ENCODE measurements around the gene ADAM33. TPM values are rescaled to one million over a fixed set of nuclear protein-coding genes. Genes with fewer than 3 reads are reported as not detected.

ADAM33 gene
- polyA plus RNA-seq, 2 of the 4 experiments (the other 2 are of a cell fraction): 0.08 to 0.14 TPM

- TF ChIP-seq ZFP36 (IDR thresholded peaks at IDR 0.05; ENCODE audit: borderline replicate concordance, partially characterized antibody) (no peak), MAFK (IDR thresholded peaks at IDR 0.05; ENCODE audit: partially characterized antibody) (no peak), CEBPB (IDR thresholded peaks at IDR 0.05) (no peak)
Measured at GRCh38 chr20:3661814-3662665, 19.8 kb downstream of the ADAM33 start (continued).

GRCh38 chr20:3661060-3661813 is 20.6 kb downstream of the ADAM33 start:
- FAIRE-seq: no peak
- CTCF ChIA-PET: interaction anchor here (1.9 to 61.5 kb wide), 3 partner anchors 15 to 97 kb away, joined by 4 to 2233 read pairs (median 14); partner anchors contain the start of genes ADISSP, HSPA12B and SIGLEC1

GRCh38 chr20:3660262-3661059 is 21.3 kb downstream of the ADAM33 start:
- Histone ChIP-seq H3K4me3 (peak overlapping the region; percentile 4; the same call in 1 of the 3 replicates), H3K27ac (no peak overlapping the region), H3K4me2 (peak overlapping the region; percentile 31), H3K4me1 (no peaks in the 10 kb centered on the region), H3K9me3 (no peaks in the 10 kb centered on the region)
- POLR2A ChIA-PET: no interaction called here
- CTCF ChIA-PET: interaction anchor here (0.5 to 61.5 kb wide), 5 partner anchors 8 to 334 kb away, joined by 3 to 2233 read pairs (median 11); partner anchors contain the start of genes ADISSP, HSPA12B and SIGLEC1
- FAIRE-seq: no peak
- no peak for DNase-seq (ENCODE audit: low read depth in 1 of 2, low spot score in 1 of 2)
- no peak for ATAC-seq
- no peak for TF ChIP-seq ZFP36 (IDR thresholded peaks at IDR 0.05; ENCODE audit: borderline replicate concordance, partially characterized antibody)
- TF ChIP-seq CBX2 (IDR thresholded peaks at IDR 0.05; ENCODE audit: borderline replicate concordance, low read depth): no peak
- TF ChIP-seq CHD4 (IDR thresholded peaks at IDR 0.05; ENCODE audit: borderline replicate concordance): no peak
- TF ChIP-seq FOSB (CRISPR knock-in tag; IDR thresholded peaks at IDR 0.05): no peak
- no peak for TF ChIP-seq ELK1 (IDR thresholded peaks at IDR 0.05; ENCODE audit: low read depth, low read length)
- no peak for TF ChIP-seq HES2 (IDR thresholded peaks at IDR 0.05)
- TF ChIP-seq NR3C1 (IDR thresholded peaks at IDR 0.05): no peak
- no peak for TF ChIP-seq JUN (IDR thresholded peaks at IDR 0.05)
- no peak for TF ChIP-seq FOXS1 (CRISPR knock-in tag; IDR thresholded peaks at IDR 0.05)
- TF ChIP-seq USF2 (IDR thresholded peaks at IDR 0.05): no peak
- no peak for TF ChIP-seq EP300 (IDR thresholded peaks at IDR 0.05)
- 45% methylated on average over 57 of the region's 75 CpGs for WGBS (ENCODE audit: missing lambda C conversion rate)

More at GRCh38 chr20:3661060-3661813, 20.6 kb downstream of the ADAM33 start:
- POLR2A ChIA-PET: no interaction called here
- TF ChIP-seq RFX5 (IDR thresholded peaks at IDR 0.05) (no peak), PHF8 (IDR thresholded peaks at IDR 0.05; ENCODE audit: borderline replicate concordance, low read depth) (no peak), PBX3 (IDR thresholded peaks at IDR 0.05) (no peak), CBX2 (IDR thresholded peaks at IDR 0.05; ENCODE audit: borderline replicate concordance, low read depth) (no peak), HOXB5 (CRISPR knock-in tag; IDR thresholded peaks at IDR 0.05) (no peak), BCL3 (IDR thresholded peaks at IDR 0.05) (no peak), CHD4 (IDR thresholded peaks at IDR 0.05; ENCODE audit: borderline replicate concordance) (no peak), FOXS1 (CRISPR knock-in tag; IDR thresholded peaks at IDR 0.05) (no peak), POLR2A (IDR thresholded peaks at IDR 0.05; ENCODE audit: low read length) (no peak), ELK1 (IDR thresholded peaks at IDR 0.05; ENCODE audit: low read depth, low read length) (no peak), NR3C1 (IDR thresholded peaks at IDR 0.05) (no peak), POLR2AphosphoS2 (conservative IDR thresholded peaks at IDR 0.05; ENCODE audit: low read length) (no peak), ZNF302 (CRISPR knock-in tag; IDR thresholded peaks at IDR 0.05) (no peak), RNF2 (IDR thresholded peaks at IDR 0.05; ENCODE audit: borderline replicate concordance, low read depth) (no peak)
- 44% methylated on average over 55 of the region's 60 CpGs for WGBS (ENCODE audit: missing lambda C conversion rate)
- DNase-seq (ENCODE audit: low read depth in 1 of 2, low spot score in 1 of 2): no peak
- Histone ChIP-seq H3K9me3 (no peaks in the 10 kb centered on the region), H3K4me1 (no peaks in the 10 kb centered on the region), H3K27ac (no peak overlapping the region), H3K4me2 (peak overlapping the region; percentile 31), H3K4me3 (peak overlapping the region; percentile 4; the same call in 1 of the 3 replicates)
- ATAC-seq: 0 out of 6 replicates have a peak, but pooled peaks of 1 of the 2 experiments have one; percentile 8

All from A549 (cell line).